Peyer's patch (tissue), 4 donors: ENCODE data around the gene PRTG.

Experiments used
- POLR2A ChIP-seq, 2 donors: fragments of 450-650 bp; IDR thresholded peaks; one replicate each; pipeline ENCODE4 v1.5.1; 2017; ENCODE audit warnings: antibody characterized with exemption in 2 of 2, mild to moderate bottlenecking in 2 of 2, moderate library complexity in 2 of 2
- TF ChIP-seq, protein P1 (sequence below), 6 experiments: fragments of 450-650 bp in 4 of 6; fragments of 200-600 bp in 2 of 6; sonication (generic) in 1 of 6; IDR thresholded peaks; one replicate each; pipeline ENCODE4 v1.5.1; 2017 to 2019; ENCODE audit warnings: antibody characterized with exemption in 6 of 6, mild to moderate bottlenecking in 3 of 6, moderate library complexity in 1 of 6

GRCh38 chr15:55687792-55688191 is 55.2 kb downstream of the PRTG start:
- TF ChIP-seq, protein P1, sequence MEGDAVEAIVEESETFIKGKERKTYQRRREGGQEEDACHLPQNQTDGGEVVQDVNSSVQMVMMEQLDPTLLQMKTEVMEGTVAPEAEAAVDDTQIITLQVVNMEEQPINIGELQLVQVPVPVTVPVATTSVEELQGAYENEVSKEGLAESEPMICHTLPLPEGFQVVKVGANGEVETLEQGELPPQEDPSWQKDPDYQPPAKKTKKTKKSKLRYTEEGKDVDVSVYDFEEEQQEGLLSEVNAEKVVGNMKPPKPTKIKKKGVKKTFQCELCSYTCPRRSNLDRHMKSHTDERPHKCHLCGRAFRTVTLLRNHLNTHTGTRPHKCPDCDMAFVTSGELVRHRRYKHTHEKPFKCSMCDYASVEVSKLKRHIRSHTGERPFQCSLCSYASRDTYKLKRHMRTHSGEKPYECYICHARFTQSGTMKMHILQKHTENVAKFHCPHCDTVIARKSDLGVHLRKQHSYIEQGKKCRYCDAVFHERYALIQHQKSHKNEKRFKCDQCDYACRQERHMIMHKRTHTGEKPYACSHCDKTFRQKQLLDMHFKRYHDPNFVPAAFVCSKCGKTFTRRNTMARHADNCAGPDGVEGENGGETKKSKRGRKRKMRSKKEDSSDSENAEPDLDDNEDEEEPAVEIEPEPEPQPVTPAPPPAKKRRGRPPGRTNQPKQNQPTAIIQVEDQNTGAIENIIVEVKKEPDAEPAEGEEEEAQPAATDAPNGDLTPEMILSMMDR (IDR thresholded peaks at IDR 0.05), result no peak
- TF ChIP-seq POLR2A (IDR thresholded peaks at IDR 0.05), result no peak
